H1 (cell line): ENCODE data around the gene SVEP1. TPM values are rescaled to one million over a fixed set of nuclear protein-coding genes. Genes with fewer than 3 reads are reported as not detected.

ENCODE experiments used
- CTCF ChIA-PET: fragments of 300-600 bp; sonication (Branson Sonifier 250); formaldehyde crosslinking; loops from one replicate; lab custom pipeline; 2021; ENCODE audit not compliant: partially characterized antibody; lab: Charles Lee
- POLR2A ChIA-PET: fragments of 300-600 bp; sonication (Branson Sonifier 250); formaldehyde crosslinking; loops from one replicate; lab custom pipeline; 2021; ENCODE audit warnings: inconsistent platforms; ENCODE audit not compliant: partially characterized antibody; lab: Charles Lee
- DNase-seq, 2 experiments: peaks; one replicate each; pipeline versions ENCODE4 v3.0.0 to v3.0.0-alpha.2; 2010 to 2022; ENCODE audit warnings: low spot score in 2 of 2, low read depth in 1 of 2, mixed read lengths in 1 of 2
- FAIRE-seq: peaks from 2 replicates; lab custom pipeline; 2011; peaks lifted over from hg19 to GRCh38; lab: Jason Lieb, UNC
- H2AFZ ChIP-seq: 2 replicates; pipeline ENCODE4 v1.8.1; 2012; ENCODE audit warnings: low read length, inconsistent platforms
- H2AK5ac ChIP-seq: 2 replicates; pipeline ENCODE4 v1.6.1; 2013; ENCODE audit warnings: low read depth, low read length
- H2BK120ac ChIP-seq: replicated peaks from 2 replicates; pipeline ENCODE3; 2013; ENCODE audit warnings: low read depth, low read length, inconsistent platforms
- H2BK12ac ChIP-seq: 2 replicates; pipeline ENCODE4 v1.6.1; 2013; ENCODE audit warnings: low read depth, low read length
- H2BK15ac ChIP-seq: 2 replicates; pipeline ENCODE4 v1.6.1; 2013; ENCODE audit warnings: low read length
- H2BK20ac ChIP-seq: 2 replicates; pipeline ENCODE4 v1.6.1; 2013; ENCODE audit warnings: low read length
- H2BK5ac ChIP-seq: 2 replicates; pipeline ENCODE4 v1.6.1; 2013; ENCODE audit warnings: low read depth, low read length
- H3K14ac ChIP-seq: 2 replicates; pipeline ENCODE4 v1.6.1; 2013; ENCODE audit warnings: inconsistent platforms; ENCODE audit not compliant: insufficient read length
- H3K18ac ChIP-seq: 2 replicates; pipeline ENCODE4 v1.6.1; 2013; ENCODE audit warnings: low read length; ENCODE audit errors: extremely low read depth
- H3K23ac ChIP-seq: 2 replicates; pipeline ENCODE4 v1.6.1; 2013; ENCODE audit warnings: inconsistent platforms; ENCODE audit not compliant: insufficient read length
- H3K23me2 ChIP-seq: 2 replicates; pipeline ENCODE4 v1.6.1; 2013; ENCODE audit warnings: low read depth, low read length
- H3K27ac ChIP-seq: 2 replicates; pipeline ENCODE4 v1.6.1; 2011; ENCODE audit warnings: low read depth, low read length, inconsistent platforms
- H3K27me3 ChIP-seq, 4 experiments: replicated peaks in 1 of 4; 1 replicate in 1 of 4; 2 replicates in 3 of 4; pipeline versions ENCODE4 v1.6.1 to v1.8.1; 2011 to 2013; ENCODE audit warnings: low read length in 3 of 4, mild to moderate bottlenecking in 3 of 4, inconsistent platforms in 2 of 4, mixed read lengths in 2 of 4, moderate library complexity in 1 of 4; ENCODE audit not compliant: control insufficient read depth in 3 of 4, insufficient read depth in 3 of 4; ENCODE audit errors: extremely low read depth in 1 of 4
- H3K36me3 ChIP-seq, 4 experiments: 2 replicates each; pipeline versions ENCODE4 v1.6.1 to v1.8.1; 2011 to 2013; ENCODE audit warnings: mild to moderate bottlenecking in 4 of 4, low read length in 3 of 4, moderate library complexity in 2 of 4, control low read depth in 1 of 4, inconsistent platforms in 1 of 4; ENCODE audit not compliant: insufficient read depth in 4 of 4, control insufficient read depth in 2 of 4
- H3K4ac ChIP-seq: replicated peaks from 2 replicates; pipeline ENCODE3; 2013; ENCODE audit warnings: low read length, low read depth, mixed read lengths, inconsistent platforms; ENCODE audit not compliant: insufficient read length
- H3K4me1 ChIP-seq, 4 experiments: replicated peaks in 1 of 4; 1 replicate in 1 of 4; 2 replicates in 3 of 4; pipeline versions ENCODE4 v1.6.1 to v1.8.1; 2011 to 2013; ENCODE audit warnings: low read length in 3 of 4, inconsistent platforms in 2 of 4, mixed read lengths in 1 of 4; ENCODE audit not compliant: insufficient read depth in 4 of 4, control insufficient read depth in 3 of 4
- H3K4me2 ChIP-seq, 2 experiments: 2 replicates each; pipeline versions ENCODE4 v1.6.1 to v1.8.1; 2011 to 2013; ENCODE audit warnings: low read depth in 2 of 2, low read length in 2 of 2, control low read depth in 1 of 2, inconsistent platforms in 1 of 2, mild to moderate bottlenecking in 1 of 2; ENCODE audit not compliant: insufficient read depth in 1 of 2
- H3K4me3 ChIP-seq, 4 experiments: fragments of 200-600, 300-600 bp in 1 of 4; sonication (generic), shearing (Covaris generic), sonication (Bioruptor Twin) in 1 of 4; 2 replicates each; pipeline versions ENCODE4 v1.5.1 to v1.8.1; 2011 to 2016; ENCODE audit warnings: low read length in 4 of 4, low read depth in 3 of 4, control low read depth in 2 of 4, inconsistent platforms in 2 of 4, mild to moderate bottlenecking in 2 of 4, mixed read lengths in 1 of 4, moderate library complexity in 1 of 4; ENCODE audit not compliant: insufficient read depth in 2 of 4; ENCODE audit errors: extremely low read depth in 1 of 4
- H3K56ac ChIP-seq: replicated peaks from 2 replicates; pipeline ENCODE3; 2013; ENCODE audit warnings: low read depth, mild to moderate bottlenecking, mixed read lengths, low read length, inconsistent platforms; ENCODE audit not compliant: insufficient read length
- H3K79me1 ChIP-seq: 2 replicates; pipeline ENCODE4 v1.6.1; 2013; ENCODE audit warnings: low read depth, low read length, control low read depth
- H3K79me2 ChIP-seq, 2 experiments: 2 replicates each; pipeline versions ENCODE4 v1.6.1 to v1.8.1; 2012 to 2013; ENCODE audit warnings: low read length in 2 of 2, mild to moderate bottlenecking in 2 of 2, inconsistent platforms in 1 of 2; ENCODE audit not compliant: insufficient read depth in 2 of 2, control insufficient read depth in 1 of 2
- H3K9ac ChIP-seq, 4 experiments: replicated peaks in 1 of 4; 1 replicate in 1 of 4; 2 replicates in 3 of 4; pipeline versions ENCODE4 v1.6.1 to v1.8.1; 2011 to 2013; ENCODE audit warnings: low read depth in 3 of 4, low read length in 3 of 4, control low read depth in 2 of 4, mild to moderate bottlenecking in 2 of 4, moderate library complexity in 2 of 4, inconsistent platforms in 1 of 4; ENCODE audit errors: extremely low read depth in 1 of 4
- H3K9me3 ChIP-seq, 2 experiments: 2 replicates each; pipeline versions ENCODE4 v1.6.1 to v1.8.1; 2012 to 2013; ENCODE audit warnings: mild to moderate bottlenecking in 2 of 2, moderate library complexity in 2 of 2, control low read depth in 1 of 2, inconsistent platforms in 1 of 2, low read depth in 1 of 2, low read length in 1 of 2, mixed read lengths in 1 of 2; ENCODE audit not compliant: insufficient read depth in 2 of 2
- H4K20me1 ChIP-seq, 2 experiments: replicated peaks in 1 of 2; 2 replicates each; pipeline versions ENCODE3 to v1.8.1; 2011 to 2013; ENCODE audit warnings: inconsistent platforms in 2 of 2, low read length in 2 of 2, mild to moderate bottlenecking in 1 of 2; ENCODE audit not compliant: insufficient read depth in 2 of 2, control insufficient read depth in 1 of 2
- H4K5ac ChIP-seq: 2 replicates; pipeline ENCODE4 v1.6.1; 2013; ENCODE audit warnings: low read length, low read depth, mixed read lengths, inconsistent platforms; ENCODE audit not compliant: insufficient read length
- H4K8ac ChIP-seq: 2 replicates; pipeline ENCODE4 v1.8.0; 2013; ENCODE audit warnings: mild to moderate bottlenecking, moderate library complexity, low read length, inconsistent platforms; ENCODE audit not compliant: insufficient read depth; ENCODE audit errors: extremely low read depth
- H4K91ac ChIP-seq: replicated peaks from 2 replicates; pipeline ENCODE3; 2013; ENCODE audit warnings: low read length, mixed read lengths, inconsistent platforms; ENCODE audit not compliant: insufficient read length
- CHD1 ChIP-seq: IDR thresholded peaks from 2 replicates; pipeline ENCODE4 v1.6.1; 2012; ENCODE audit warnings: low read depth, low read length, improper control_type of control experiment
- CTBP2 ChIP-seq: IDR thresholded peaks from 2 replicates; pipeline ENCODE4 v1.7.0; 2011; ENCODE audit warnings: borderline replicate concordance, mild to moderate bottlenecking, moderate library complexity, mixed read lengths, low read length; ENCODE audit not compliant: insufficient read depth, insufficient read length
- WGBS, 2 experiments: shearing (Covaris generic) in 1 of 2; methylation state at CpG; one replicate each; pipeline versions ENCODE4 v1.1.6 to v1.1.7; 2013 to 2015; ENCODE audit warnings: low lambda C conversion rate in 2 of 2, mixed read lengths in 2 of 2, inconsistent platforms in 1 of 2, low coverage in 1 of 2, missing lambda C conversion rate in 1 of 2; ENCODE audit not compliant: insufficient replicate concordance in 2 of 2, insufficient coverage in 1 of 2, insufficient read length in 1 of 2; ENCODE audit errors: extremely low coverage in 1 of 2, missing lambda C conversion rate in 1 of 2; 5-methylcytosine and 5-hydroxymethylcytosine counted together
- polyA plus RNA-seq, 7 experiments: library from polyadenylated mRNA; depleted of rRNA in 3 of 7; stranded (reverse) in 5 of 7; unstranded in 2 of 7; fragments of >200 nt in 5 of 7; fragments of 200-250 nt in 2 of 7; gene quantifications; 1 replicate in 5 of 7; 2 replicates in 1 of 7; 4 replicates in 1 of 7; pipeline versions ENCODE4 v1.2.1 to v1.2.3, GENCODE V29; 2011 to 2013; ENCODE audit warnings: missing spikeins in 2 of 7, mixed read lengths in 2 of 7
- total RNA-seq: library from RNA; stranded (reverse); fragmentation: NEBNext Ultra II Directional; extraction: Animal tissue kit (Norgen Biotek cat#: 25700); gene quantifications from 2 replicates; pipeline ENCODE4 v1.2.1, GENCODE V29; 2021
- TF ChIP-seq, protein P1 (sequence below): IDR thresholded peaks from 2 replicates; pipeline ENCODE4 v1.6.1; 2011; ENCODE audit warnings: low read length, improper control_type of control experiment

The SVEP1 gene
- total and polyA plus RNA-seq, 2 of the 8 experiments (the other 6 are each of a cell fraction or from before 2014, with no cell fraction given) = 0.11 to 0.37 TPM

DNA sequence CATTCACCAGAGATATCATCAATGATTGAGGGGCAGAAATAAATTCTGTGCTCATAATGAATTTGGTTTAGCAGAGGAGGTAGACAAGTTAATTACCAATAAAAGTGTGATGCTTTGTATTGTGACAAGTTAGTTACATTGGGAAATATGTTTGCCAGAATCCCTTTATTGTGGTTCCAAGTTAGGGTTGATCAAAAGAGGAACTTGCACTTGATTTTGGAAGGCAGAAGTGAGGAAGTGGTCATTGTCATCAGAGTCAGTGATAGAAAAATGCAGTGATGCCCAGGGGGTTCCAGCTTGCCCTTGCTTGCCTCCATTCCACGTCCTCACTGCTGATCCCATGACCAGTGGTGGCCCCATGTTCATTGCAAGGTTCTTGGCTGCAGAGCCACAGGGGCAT, 69.7 kb downstream of the SVEP1 start:
- no peak overlapping the region for H3K18ac ChIP-seq
- no peak overlapping the region for H2AK5ac ChIP-seq
- no peak overlapping the region for H3K56ac ChIP-seq
- no peaks in the 10 kb centered on the region for H3K9me3 ChIP-seq
- H2AFZ ChIP-seq = no peak overlapping the region
- H3K79me2 ChIP-seq = no peaks in the 10 kb centered on the region
- 92% methylated on average over 1 of the region's 1 CpG; no CpG with 5 or more reads in 1 of the 2 experiments for WGBS, 2 experiments
- FAIRE-seq (no peak), DNase-seq (no peak)
- no peak overlapping the region for H3K23ac ChIP-seq
- no peaks in the 10 kb centered on the region for H3K79me1 ChIP-seq
- H3K23me2 ChIP-seq = no peaks in the 10 kb centered on the region
- no peak overlapping the region for H4K8ac ChIP-seq
- no peak overlapping the region for H3K4me2 ChIP-seq
- no peak overlapping the region for H3K4ac ChIP-seq
- H2BK5ac ChIP-seq = no peak overlapping the region
- H3K9ac ChIP-seq = no peak overlapping the region
- H2BK120ac ChIP-seq = no peak overlapping the region
- no peak overlapping the region for H3K27ac ChIP-seq
- H4K91ac ChIP-seq = no peak overlapping the region
- TF ChIP-seq, protein P1, sequence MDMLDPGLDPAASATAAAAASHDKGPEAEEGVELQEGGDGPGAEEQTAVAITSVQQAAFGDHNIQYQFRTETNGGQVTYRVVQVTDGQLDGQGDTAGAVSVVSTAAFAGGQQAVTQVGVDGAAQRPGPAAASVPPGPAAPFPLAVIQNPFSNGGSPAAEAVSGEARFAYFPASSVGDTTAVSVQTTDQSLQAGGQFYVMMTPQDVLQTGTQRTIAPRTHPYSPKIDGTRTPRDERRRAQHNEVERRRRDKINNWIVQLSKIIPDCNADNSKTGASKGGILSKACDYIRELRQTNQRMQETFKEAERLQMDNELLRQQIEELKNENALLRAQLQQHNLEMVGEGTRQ = no peak
- TF ChIP-seq CHD1 (no peak), CTBP2 (no peak)
- no peak overlapping the region for H4K5ac ChIP-seq
- POLR2A ChIA-PET = no interaction called here
- no peak overlapping the region for H3K14ac ChIP-seq
- H2BK15ac ChIP-seq = no peak overlapping the region
- H2BK12ac ChIP-seq = no peak overlapping the region
- CTCF ChIA-PET = no interaction called here
- no peaks in the 10 kb centered on the region for H3K36me3 ChIP-seq
- H4K20me1 ChIP-seq = no peaks in the 10 kb centered on the region
- no peak overlapping the region for H2BK20ac ChIP-seq
- no peaks in the 10 kb centered on the region for H3K27me3 ChIP-seq
- no peak overlapping the region for H3K4me3 ChIP-seq
- no peaks in the 10 kb centered on the region for H3K4me1 ChIP-seq
